Measurements from ENCODE around the gene KLHDC8A.
"Not testable (repeated sequence)": the region's sequence is repeated elsewhere in the genome, so short reads cannot be mapped to it uniquely, and the experiment has no call there.

GRCh38 chr1:205404484-205404883 lies 47.8 kb upstream of the KLHDC8A start:
- not testable (repeated sequence) for TF ChIP-seq POLR2A (IDR thresholded peaks at IDR 0.05)
- TF ChIP-seq, protein P1, sequence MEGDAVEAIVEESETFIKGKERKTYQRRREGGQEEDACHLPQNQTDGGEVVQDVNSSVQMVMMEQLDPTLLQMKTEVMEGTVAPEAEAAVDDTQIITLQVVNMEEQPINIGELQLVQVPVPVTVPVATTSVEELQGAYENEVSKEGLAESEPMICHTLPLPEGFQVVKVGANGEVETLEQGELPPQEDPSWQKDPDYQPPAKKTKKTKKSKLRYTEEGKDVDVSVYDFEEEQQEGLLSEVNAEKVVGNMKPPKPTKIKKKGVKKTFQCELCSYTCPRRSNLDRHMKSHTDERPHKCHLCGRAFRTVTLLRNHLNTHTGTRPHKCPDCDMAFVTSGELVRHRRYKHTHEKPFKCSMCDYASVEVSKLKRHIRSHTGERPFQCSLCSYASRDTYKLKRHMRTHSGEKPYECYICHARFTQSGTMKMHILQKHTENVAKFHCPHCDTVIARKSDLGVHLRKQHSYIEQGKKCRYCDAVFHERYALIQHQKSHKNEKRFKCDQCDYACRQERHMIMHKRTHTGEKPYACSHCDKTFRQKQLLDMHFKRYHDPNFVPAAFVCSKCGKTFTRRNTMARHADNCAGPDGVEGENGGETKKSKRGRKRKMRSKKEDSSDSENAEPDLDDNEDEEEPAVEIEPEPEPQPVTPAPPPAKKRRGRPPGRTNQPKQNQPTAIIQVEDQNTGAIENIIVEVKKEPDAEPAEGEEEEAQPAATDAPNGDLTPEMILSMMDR (IDR thresholded peaks at IDR 0.05) = not testable (repeated sequence)

All from tibial nerve (tissue), 3 donors.